HL-60 (cell line): ENCODE data around the gene AFP.
A peak's percentile ranks its signal among the peaks of the same experiment; 100 is the strongest.

Experiments used
- DNase-seq, 2 experiments: peaks; one replicate each; pipeline ENCODE4 v3.0.0-alpha.2; 2010 to 2020; ENCODE audit warnings: low read depth in 1 of 2, low spot score in 1 of 2
- H3K27ac ChIP-seq: fragments of 250-450 bp; sonication (Bioruptor Pico); replicated peaks from 2 replicates; pipeline ENCODE4 v1.5.1; 2020; ENCODE audit warnings: mild to moderate bottlenecking, moderate library complexity
- H3K27me3 ChIP-seq: fragments of 250-450 bp; sonication (Bioruptor Pico); 2 replicates; pipeline ENCODE4 v1.5.1; 2021; ENCODE audit warnings: mild to moderate bottlenecking, moderate library complexity; ENCODE audit not compliant: insufficient read depth, poor library complexity, severe bottlenecking
- H3K4me3 ChIP-seq: replicated peaks from 2 replicates; pipeline ENCODE4 v1.5.1; 2011; ENCODE audit warnings: mild to moderate bottlenecking, control low read depth, low read length; ENCODE audit not compliant: insufficient read depth
- GABPA ChIP-seq: IDR thresholded peaks from 2 replicates; pipeline ENCODE4 v1.6.1; 2012; ENCODE audit warnings: low read depth
- POLR2AphosphoS5 ChIP-seq: IDR thresholded peaks from 2 replicates; pipeline ENCODE4 v1.6.1; 2012; ENCODE audit warnings: low read depth
- SPI1 ChIP-seq: IDR thresholded peaks from 2 replicates; pipeline ENCODE4 v1.6.1; 2012; ENCODE audit warnings: low read depth, mild to moderate bottlenecking, borderline replicate concordance
- TF ChIP-seq, protein P1 (sequence below): IDR thresholded peaks from 2 replicates; pipeline ENCODE4 v1.6.1; 2012; ENCODE audit warnings: low read depth; ENCODE audit not compliant: insufficient replicate concordance
- TF ChIP-seq, protein P2 (sequence below): IDR thresholded peaks from one replicate; pipeline ENCODE4 v1.5.1; 2011; ENCODE audit warnings: low read length, control low read depth, inconsistent platforms; ENCODE audit not compliant: insufficient read depth

AFP gene

DNA sequence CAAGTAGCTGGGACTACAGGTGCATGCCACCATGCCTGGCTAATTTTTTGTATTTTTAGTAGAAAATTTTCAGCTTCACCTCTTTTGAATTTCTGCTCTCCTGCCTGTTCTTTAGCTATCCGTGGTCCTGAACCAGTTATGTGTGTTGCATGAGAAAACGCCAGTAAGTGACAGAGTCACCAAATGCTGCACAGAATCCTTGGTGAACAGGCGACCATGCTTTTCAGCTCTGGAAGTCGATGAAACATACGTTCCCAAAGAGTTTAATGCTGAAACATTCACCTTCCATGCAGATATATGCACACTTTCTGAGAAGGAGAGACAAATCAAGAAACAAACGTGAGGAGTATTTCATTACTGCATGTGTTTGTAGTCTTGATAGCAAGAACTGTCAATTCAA is 18.0 kb upstream of the AFP start:
- no peaks in the 10 kb centered on the region for H3K27me3 ChIP-seq
- no peak overlapping the region for H3K27ac ChIP-seq
- TF ChIP-seq, protein P1, sequence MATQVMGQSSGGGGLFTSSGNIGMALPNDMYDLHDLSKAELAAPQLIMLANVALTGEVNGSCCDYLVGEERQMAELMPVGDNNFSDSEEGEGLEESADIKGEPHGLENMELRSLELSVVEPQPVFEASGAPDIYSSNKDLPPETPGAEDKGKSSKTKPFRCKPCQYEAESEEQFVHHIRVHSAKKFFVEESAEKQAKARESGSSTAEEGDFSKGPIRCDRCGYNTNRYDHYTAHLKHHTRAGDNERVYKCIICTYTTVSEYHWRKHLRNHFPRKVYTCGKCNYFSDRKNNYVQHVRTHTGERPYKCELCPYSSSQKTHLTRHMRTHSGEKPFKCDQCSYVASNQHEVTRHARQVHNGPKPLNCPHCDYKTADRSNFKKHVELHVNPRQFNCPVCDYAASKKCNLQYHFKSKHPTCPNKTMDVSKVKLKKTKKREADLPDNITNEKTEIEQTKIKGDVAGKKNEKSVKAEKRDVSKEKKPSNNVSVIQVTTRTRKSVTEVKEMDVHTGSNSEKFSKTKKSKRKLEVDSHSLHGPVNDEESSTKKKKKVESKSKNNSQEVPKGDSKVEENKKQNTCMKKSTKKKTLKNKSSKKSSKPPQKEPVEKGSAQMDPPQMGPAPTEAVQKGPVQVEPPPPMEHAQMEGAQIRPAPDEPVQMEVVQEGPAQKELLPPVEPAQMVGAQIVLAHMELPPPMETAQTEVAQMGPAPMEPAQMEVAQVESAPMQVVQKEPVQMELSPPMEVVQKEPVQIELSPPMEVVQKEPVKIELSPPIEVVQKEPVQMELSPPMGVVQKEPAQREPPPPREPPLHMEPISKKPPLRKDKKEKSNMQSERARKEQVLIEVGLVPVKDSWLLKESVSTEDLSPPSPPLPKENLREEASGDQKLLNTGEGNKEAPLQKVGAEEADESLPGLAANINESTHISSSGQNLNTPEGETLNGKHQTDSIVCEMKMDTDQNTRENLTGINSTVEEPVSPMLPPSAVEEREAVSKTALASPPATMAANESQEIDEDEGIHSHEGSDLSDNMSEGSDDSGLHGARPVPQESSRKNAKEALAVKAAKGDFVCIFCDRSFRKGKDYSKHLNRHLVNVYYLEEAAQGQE = peak; percentile 90
- no peak for TF ChIP-seq SPI1
- no peak overlapping the region for H3K4me3 ChIP-seq
- no peak for DNase-seq

DNA sequence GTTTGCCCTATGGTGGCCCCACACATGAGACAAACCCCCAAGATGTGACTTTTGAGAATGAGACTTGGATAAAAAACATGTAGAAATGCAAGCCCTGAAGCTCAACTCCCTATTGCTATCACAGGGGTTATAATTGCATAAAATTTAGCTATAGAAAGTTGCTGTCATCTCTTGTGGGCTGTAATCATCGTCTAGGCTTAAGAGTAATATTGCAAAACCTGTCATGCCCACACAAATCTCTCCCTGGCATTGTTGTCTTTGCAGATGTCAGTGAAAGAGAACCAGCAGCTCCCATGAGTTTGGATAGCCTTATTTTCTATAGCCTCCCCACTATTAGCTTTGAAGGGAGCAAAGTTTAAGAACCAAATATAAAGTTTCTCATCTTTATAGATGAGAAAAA is 17.3 kb upstream of the AFP start:
- TF ChIP-seq POLR2AphosphoS5 (no peak), SPI1 (no peak), GABPA (no peak)
- TF ChIP-seq, protein P1 = no peak
- TF ChIP-seq, protein P2, sequence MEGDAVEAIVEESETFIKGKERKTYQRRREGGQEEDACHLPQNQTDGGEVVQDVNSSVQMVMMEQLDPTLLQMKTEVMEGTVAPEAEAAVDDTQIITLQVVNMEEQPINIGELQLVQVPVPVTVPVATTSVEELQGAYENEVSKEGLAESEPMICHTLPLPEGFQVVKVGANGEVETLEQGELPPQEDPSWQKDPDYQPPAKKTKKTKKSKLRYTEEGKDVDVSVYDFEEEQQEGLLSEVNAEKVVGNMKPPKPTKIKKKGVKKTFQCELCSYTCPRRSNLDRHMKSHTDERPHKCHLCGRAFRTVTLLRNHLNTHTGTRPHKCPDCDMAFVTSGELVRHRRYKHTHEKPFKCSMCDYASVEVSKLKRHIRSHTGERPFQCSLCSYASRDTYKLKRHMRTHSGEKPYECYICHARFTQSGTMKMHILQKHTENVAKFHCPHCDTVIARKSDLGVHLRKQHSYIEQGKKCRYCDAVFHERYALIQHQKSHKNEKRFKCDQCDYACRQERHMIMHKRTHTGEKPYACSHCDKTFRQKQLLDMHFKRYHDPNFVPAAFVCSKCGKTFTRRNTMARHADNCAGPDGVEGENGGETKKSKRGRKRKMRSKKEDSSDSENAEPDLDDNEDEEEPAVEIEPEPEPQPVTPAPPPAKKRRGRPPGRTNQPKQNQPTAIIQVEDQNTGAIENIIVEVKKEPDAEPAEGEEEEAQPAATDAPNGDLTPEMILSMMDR = no peak
- H3K4me3 ChIP-seq = no peak overlapping the region
- no peaks in the 10 kb centered on the region for H3K27me3 ChIP-seq
- no peak for DNase-seq
- no peak overlapping the region for H3K27ac ChIP-seq

DNA sequence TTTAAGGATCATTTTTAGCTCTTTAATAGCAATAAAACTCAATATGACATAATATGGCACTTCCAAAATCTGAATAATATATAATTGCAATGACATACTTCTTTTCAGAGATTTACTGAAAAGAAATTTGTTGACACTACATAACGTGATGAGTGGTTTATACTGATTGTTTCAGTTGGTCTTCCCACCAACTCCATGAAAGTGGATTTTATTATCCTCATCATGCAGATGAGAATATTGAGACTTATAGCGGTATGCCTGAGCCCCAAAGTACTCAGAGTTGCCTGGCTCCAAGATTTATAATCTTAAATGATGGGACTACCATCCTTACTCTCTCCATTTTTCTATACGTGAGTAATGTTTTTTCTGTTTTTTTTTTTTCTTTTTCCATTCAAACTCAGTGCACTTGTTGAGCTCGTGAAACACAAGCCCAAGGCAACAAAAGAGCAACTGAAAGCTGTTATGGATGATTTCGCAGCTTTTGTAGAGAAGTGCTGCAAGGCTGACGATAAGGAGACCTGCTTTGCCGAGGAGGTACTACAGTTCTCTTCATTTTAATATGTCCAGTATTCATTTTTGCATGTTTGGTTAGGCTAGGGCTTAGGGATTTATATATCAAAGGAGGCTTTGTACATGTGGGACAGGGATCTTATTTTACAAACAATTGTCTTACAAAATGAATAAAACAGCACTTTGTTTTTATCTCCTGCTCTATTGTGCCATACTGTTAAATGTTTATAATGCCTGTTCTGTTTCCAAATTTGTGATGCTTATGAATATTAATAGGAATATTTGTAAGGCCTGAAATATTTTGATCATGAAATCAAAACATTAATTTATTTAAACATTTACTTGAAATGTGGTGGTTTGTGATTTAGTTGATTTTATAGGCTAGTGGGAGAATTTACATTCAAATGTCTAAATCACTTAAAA is 16.6 kb upstream of the AFP start:
- no peak for DNase-seq
- Histone ChIP-seq H3K27me3 (no peaks in the 10 kb centered on the region), H3K4me3 (no peak overlapping the region), H3K27ac (no peak overlapping the region)
- TF ChIP-seq, protein P1 = no peak
- TF ChIP-seq SPI1 (no peak), POLR2AphosphoS5 (no peak), GABPA (no peak)
- TF ChIP-seq, protein P2 = no peak
